Measurements from ENCODE around the gene ALKBH2. TPM values are rescaled to one million over a fixed set of nuclear protein-coding genes. Genes with fewer than 3 reads are reported as not detected.

Gene ALKBH2
- total RNA-seq, 1 donor from 2014 or later: 36.8 TPM

DNA sequence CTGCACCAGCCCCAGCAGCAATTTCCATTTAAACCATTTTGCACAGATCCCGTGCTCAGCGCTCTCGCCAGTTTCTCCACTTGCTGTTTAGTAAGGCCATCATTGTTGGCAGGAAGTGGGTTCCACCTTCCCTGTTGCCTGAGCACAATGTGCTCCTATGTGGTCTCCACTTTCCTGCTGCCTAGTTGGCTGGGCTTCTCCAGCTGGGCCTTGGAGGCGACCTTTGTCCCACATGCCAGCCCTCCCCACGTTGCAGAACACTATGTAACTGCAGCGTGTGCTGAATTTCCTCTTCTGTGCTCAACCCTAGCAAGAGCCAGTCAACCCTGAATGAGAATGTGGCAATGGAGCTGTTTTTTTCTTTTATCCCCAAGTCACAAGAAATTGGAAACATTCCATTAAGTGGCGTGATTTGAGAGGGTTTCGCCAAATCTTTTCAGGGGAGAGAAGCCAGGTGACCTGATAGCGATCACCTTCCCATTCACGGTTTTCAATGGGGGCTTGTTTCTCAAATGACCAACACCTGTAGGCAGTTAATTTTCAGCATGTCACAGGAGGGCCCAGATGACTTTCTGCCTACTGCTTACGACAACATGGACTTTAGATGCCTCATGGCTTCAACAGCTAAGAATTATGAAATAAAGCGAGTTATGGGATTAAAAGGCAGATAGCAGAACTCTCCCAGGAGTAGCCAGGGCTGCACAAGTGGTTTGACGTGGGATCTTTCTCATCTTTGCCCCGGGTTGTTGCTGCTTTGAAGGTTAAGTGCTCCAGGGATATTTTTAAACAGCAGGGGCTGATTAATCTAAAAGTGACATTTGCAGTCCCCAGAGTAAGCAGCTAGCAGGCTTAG lies 22.7 kb upstream of the ALKBH2 start, which contains the start of gene ACACB:
Gene ACACB (plus strand): TSS at position 830 of the 853 bp plus-strand sequence. CDS start 22,819 bp downstream, outside the sequence.
- DNase-seq (ENCODE audit: low read depth): no peak
- TF ChIP-seq, protein P1, sequence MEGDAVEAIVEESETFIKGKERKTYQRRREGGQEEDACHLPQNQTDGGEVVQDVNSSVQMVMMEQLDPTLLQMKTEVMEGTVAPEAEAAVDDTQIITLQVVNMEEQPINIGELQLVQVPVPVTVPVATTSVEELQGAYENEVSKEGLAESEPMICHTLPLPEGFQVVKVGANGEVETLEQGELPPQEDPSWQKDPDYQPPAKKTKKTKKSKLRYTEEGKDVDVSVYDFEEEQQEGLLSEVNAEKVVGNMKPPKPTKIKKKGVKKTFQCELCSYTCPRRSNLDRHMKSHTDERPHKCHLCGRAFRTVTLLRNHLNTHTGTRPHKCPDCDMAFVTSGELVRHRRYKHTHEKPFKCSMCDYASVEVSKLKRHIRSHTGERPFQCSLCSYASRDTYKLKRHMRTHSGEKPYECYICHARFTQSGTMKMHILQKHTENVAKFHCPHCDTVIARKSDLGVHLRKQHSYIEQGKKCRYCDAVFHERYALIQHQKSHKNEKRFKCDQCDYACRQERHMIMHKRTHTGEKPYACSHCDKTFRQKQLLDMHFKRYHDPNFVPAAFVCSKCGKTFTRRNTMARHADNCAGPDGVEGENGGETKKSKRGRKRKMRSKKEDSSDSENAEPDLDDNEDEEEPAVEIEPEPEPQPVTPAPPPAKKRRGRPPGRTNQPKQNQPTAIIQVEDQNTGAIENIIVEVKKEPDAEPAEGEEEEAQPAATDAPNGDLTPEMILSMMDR (IDR thresholded peaks at IDR 0.05; ENCODE audit: insufficient read depth, low read length, poor library complexity, severe bottlenecking): no peak
- Histone ChIP-seq H3K36me3 (ENCODE audit: control insufficient read depth, insufficient read depth, low read length) (no peaks in the 10 kb centered on the region), H3K4me3 (ENCODE audit: low read depth, low read length) (no peak within 1 kb of the TSS), H3K27me3 (ENCODE audit: control insufficient read depth, insufficient read depth, low read length) (no peaks in the 10 kb centered on the region)

DNA sequence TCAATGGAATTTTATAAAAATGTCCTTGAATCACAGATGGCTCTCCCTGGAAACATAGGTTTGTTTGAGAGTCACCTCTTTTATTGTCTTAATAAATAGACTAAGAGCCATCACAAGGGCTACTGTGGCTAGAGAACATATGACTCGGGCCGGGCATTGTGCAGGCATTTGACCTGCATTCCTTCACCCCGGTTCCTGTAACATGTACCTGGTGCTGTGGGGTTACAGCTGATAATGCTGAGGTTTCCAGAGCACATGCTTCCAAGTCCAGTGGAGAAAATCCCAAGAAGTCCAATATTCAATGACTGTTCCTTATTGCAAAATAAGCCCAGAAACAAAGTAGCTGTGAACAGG lies 22.1 kb upstream of the ALKBH2 start:
- Histone ChIP-seq H3K36me3 (ENCODE audit: control insufficient read depth, insufficient read depth, low read length) (no peaks in the 10 kb centered on the region), H3K4me3 (ENCODE audit: low read depth, low read length) (no peak overlapping the region), H3K27me3 (ENCODE audit: control insufficient read depth, insufficient read depth, low read length) (no peaks in the 10 kb centered on the region)
- DNase-seq (ENCODE audit: low read depth): no peak
- TF ChIP-seq, protein P1 (IDR thresholded peaks at IDR 0.05; ENCODE audit: insufficient read depth, low read length, poor library complexity, severe bottlenecking): no peak

DNA sequence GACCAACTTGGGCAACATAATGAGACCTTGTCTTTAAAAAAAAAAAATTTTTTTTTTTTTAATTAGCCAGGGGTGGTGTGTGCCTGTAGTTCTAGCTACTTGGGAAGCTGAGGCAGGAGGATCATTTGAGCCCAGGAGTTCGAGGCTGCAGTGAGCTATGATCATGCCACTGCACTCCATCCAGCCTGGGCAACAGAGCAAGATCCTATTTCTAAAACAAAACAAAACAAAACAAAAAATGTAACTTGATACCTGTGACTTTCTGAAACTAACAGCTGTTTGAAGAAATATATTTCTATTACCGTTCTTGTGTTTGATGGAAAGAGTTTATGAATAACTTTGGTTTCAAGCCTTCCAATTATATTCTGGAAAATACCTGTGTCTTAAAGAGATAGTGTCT lies 21.4 kb upstream of the ALKBH2 start:
- H3K36me3 ChIP-seq (ENCODE audit: control insufficient read depth, insufficient read depth, low read length): no peaks in the 10 kb centered on the region
- H3K4me3 ChIP-seq (ENCODE audit: low read depth, low read length): no peak overlapping the region
- TF ChIP-seq, protein P1 (IDR thresholded peaks at IDR 0.05; ENCODE audit: insufficient read depth, low read length, poor library complexity, severe bottlenecking): no peak
- H3K27me3 ChIP-seq (ENCODE audit: control insufficient read depth, insufficient read depth, low read length): no peaks in the 10 kb centered on the region
- no peak for DNase-seq (ENCODE audit: low read depth)

DNA sequence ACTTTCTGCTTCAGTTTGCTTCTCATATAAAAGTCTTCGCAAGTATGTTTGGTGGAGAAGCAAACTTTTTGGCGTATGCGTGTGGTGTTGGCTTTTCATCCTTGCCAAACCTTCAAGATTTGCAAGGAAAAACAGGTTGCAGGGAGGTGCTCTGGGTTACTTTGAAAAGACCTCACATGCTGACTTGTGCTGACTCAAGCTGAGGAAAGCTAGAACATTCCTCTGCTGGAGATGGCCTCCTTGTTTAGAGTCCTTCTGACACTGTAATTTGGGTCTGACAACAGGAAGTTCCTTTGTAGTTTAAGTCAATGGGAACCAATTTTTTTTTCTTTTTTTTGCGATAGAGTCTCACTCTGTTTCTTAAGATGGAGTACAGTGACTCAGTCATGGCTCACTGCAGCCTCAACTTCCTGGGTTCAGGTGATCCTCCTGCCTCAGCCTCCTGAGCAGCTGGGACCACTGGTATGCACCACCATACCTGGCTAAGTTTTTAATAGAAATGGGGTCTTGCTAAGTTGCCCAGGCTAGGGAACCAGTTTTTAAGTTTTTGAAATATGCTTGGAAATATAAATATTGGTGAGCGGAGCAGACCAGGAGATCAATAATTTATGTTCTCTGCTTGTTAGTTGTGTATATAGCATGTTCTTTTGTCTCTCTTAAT lies 20.5 kb upstream of the ALKBH2 start:
- no peak overlapping the region for H3K4me3 ChIP-seq (ENCODE audit: low read depth, low read length)
- no peak for DNase-seq (ENCODE audit: low read depth)
- TF ChIP-seq, protein P1 (IDR thresholded peaks at IDR 0.05; ENCODE audit: insufficient read depth, low read length, poor library complexity, severe bottlenecking): no peak
- H3K36me3 ChIP-seq (ENCODE audit: control insufficient read depth, insufficient read depth, low read length): no peaks in the 10 kb centered on the region
- no peaks in the 10 kb centered on the region for H3K27me3 ChIP-seq (ENCODE audit: control insufficient read depth, insufficient read depth, low read length)

DNA sequence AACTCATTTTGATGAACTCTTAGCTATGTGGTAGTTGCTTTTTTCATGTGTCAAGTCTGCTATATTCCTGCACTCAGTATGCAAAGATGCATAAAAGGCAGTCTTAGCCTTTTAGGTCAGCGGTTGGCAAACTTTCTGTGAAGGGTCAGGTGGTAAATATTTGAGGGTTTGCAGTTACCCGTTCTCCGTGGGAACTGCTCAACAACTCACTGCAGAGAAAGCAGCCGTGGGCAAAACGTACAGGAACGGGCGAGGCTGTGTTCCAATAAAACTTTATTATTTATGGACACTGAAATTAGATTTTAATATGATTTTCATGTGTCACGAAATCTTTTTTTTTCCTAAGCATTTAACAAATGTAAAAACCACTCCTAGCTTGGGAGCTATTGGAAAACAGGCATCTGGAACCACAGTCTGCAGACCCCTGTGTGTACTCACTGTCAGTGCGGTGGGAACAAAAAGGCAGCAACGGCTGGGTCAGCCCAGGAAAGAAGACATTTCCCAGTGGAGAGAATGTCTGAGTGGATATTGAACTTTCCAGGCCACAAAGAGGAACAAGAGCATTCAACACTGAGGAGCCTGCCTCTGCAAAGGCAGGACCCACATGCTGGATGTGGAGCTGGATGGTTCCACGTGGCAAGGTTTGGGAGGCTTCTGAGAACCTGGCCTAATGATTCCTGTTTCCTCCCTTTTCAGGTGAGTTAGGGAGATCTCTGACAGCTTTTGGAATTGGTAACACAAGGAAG lies 19.6 kb upstream of the ALKBH2 start:
- H3K36me3 ChIP-seq (ENCODE audit: control insufficient read depth, insufficient read depth, low read length): no peaks in the 10 kb centered on the region
- no peak overlapping the region for H3K4me3 ChIP-seq (ENCODE audit: low read depth, low read length)
- no peaks in the 10 kb centered on the region for H3K27me3 ChIP-seq (ENCODE audit: control insufficient read depth, insufficient read depth, low read length)
- TF ChIP-seq, protein P1 (IDR thresholded peaks at IDR 0.05; ENCODE audit: insufficient read depth, low read length, poor library complexity, severe bottlenecking): no peak
- DNase-seq (ENCODE audit: low read depth): no peak
